H1 (cell line): ENCODE results near the gene GALNT1. TPM values are rescaled to one million over a fixed set of nuclear protein-coding genes. Genes with fewer than 3 reads are reported as not detected.

ENCODE experiments used
- HDAC2 ChIP-seq, 2 experiments: fragments of 300-600 bp in 1 of 2; sonication (generic) in 1 of 2; IDR thresholded peaks; 2 replicates each; pipeline ENCODE4 v1.6.1; 2011 to 2012; ENCODE audit warnings: low read depth in 2 of 2, low read length in 2 of 2, mild to moderate bottlenecking in 2 of 2, moderate library complexity in 2 of 2, borderline replicate concordance in 1 of 2, inconsistent platforms in 1 of 2
- KDM5A ChIP-seq: fragments of 200-600 bp; IDR thresholded peaks from 2 replicates; pipeline ENCODE4 v1.7.1; 2012; ENCODE audit warnings: mild to moderate bottlenecking, low read length, inconsistent platforms, mixed read lengths
- POLR2A ChIP-seq, 2 experiments: IDR thresholded peaks; 1 replicate in 1 of 2; 2 replicates in 1 of 2; pipeline ENCODE4 v1.6.1; 2011; ENCODE audit warnings: low read depth in 2 of 2, low read length in 2 of 2, mild to moderate bottlenecking in 2 of 2; ENCODE audit errors: control extremely low read depth in 1 of 2
- TAF7 ChIP-seq: optimal IDR thresholded peaks from 2 replicates; pipeline ENCODE3; 2011; ENCODE audit warnings: low read depth, mild to moderate bottlenecking, inconsistent platforms, low read length, moderate library complexity, borderline replicate concordance
- polyA plus RNA-seq, 7 experiments: library from polyadenylated mRNA; depleted of rRNA in 3 of 7; stranded (reverse) in 5 of 7; unstranded in 2 of 7; fragments of >200 nt in 5 of 7; fragments of 200-250 nt in 2 of 7; gene quantifications; 1 replicate in 5 of 7; 2 replicates in 1 of 7; 4 replicates in 1 of 7; pipeline versions ENCODE4 v1.2.1 to v1.2.3, GENCODE V29; 2011 to 2013; ENCODE audit warnings: missing spikeins in 2 of 7, mixed read lengths in 2 of 7
- total RNA-seq: library from RNA; stranded (reverse); fragmentation: NEBNext Ultra II Directional; extraction: Animal tissue kit (Norgen Biotek cat#: 25700); gene quantifications from 2 replicates; pipeline ENCODE4 v1.2.1, GENCODE V29; 2021

Gene GALNT1
- total and polyA plus RNA-seq, 2 of the 8 experiments (the other 6 are each of a cell fraction or from before 2014, with no cell fraction given), result 22.4 to 101 TPM

GRCh38 chr18:35619464-35619863 lies 37.9 kb downstream of the GALNT1 start (continued):
- TF ChIP-seq HDAC2 (IDR thresholded peaks at IDR 0.05; ENCODE audit: borderline replicate concordance in 1 of 2, low read depth in 2 of 2, low read length in 2 of 2) (no peak), POLR2A (IDR thresholded peaks at IDR 0.05; ENCODE audit: control extremely low read depth in 1 of 2, low read depth in 2 of 2, low read length in 2 of 2) (no peak), KDM5A (no peak), TAF7 (no peak)
